GM19324 (cell line): ENCODE data around the gene GGT1.
"Not testable (repeated sequence)": the region's sequence is repeated elsewhere in the genome, so short reads cannot be mapped to it uniquely, and the experiment has no call there.

Source experiments
- ATAC-seq: cut with Tn5 transposase; IDR thresholded peaks from one replicate; pipeline ENCODE4 v1.9.1; 2021; ENCODE audit warnings: mild to moderate bottlenecking, moderate library complexity; ENCODE audit not compliant: unreplicated experiment, low FRiP score

GGT1 gene

GRCh38 chr22:24602847-24603769 is at the start of gene GGT1:
GGT1 (plus strand) TSS chr22:24603193; CDS start chr22:24611082, 7,889 bp downstream.
- ATAC-seq: not testable (repeated sequence)

GRCh38 chr22:24553597-24554312 is 49.2 kb upstream of the GGT1 start:
- no peak for ATAC-seq

GRCh38 chr22:24554313-24555164 is 48.5 kb upstream of the GGT1 start, which contains the start of gene GUCD1:
GUCD1 (minus strand) TSS chr22:24555138; CDS start chr22:24554991, 147 bp downstream.
- peak; percentile 7 for ATAC-seq

- ATAC-seq: peak; percentile 78
These were observed 47.6 kb upstream of the GGT1 start, which contains the start of gene SNRPD3 for GRCh38 chr22:24555165-24556039. SNRPD3 (plus strand) TSS chr22:24555999; CDS start chr22:24557675, 1,676 bp downstream.

- ATAC-seq: no peak
These were observed 43.5 kb upstream of the GGT1 start for GRCh38 chr22:24559471-24559870.

- ATAC-seq: no peak
These were observed 39.7 kb upstream of the GGT1 start for GRCh38 chr22:24563246-24563645.

- no peak for ATAC-seq
These were observed 38.5 kb upstream of the GGT1 start for GRCh38 chr22:24564376-24565058.

GRCh38 chr22:24565077-24565476 is 37.9 kb upstream of the GGT1 start:
- no peak for ATAC-seq

GRCh38 chr22:24566899-24567511 is 36.0 kb upstream of the GGT1 start:
- no peak for ATAC-seq

- no peak for ATAC-seq
These were observed 35.3 kb upstream of the GGT1 start for GRCh38 chr22:24567668-24568067.

GRCh38 chr22:24571266-24571665 is 31.7 kb upstream of the GGT1 start:
- no peak for ATAC-seq

GRCh38 chr22:24576778-24577177 is 26.2 kb upstream of the GGT1 start:
- ATAC-seq: no peak

GRCh38 chr22:24578355-24579257 is 24.4 kb upstream of the GGT1 start:
- no peak for ATAC-seq

- ATAC-seq: no peak
These were observed 23.8 kb upstream of the GGT1 start for GRCh38 chr22:24579258-24579601.

GRCh38 chr22:24580276-24580675 is 22.7 kb upstream of the GGT1 start:
- no peak for ATAC-seq

- no peak for ATAC-seq
These were observed 20.8 kb upstream of the GGT1 start for GRCh38 chr22:24582056-24582814.
